GM18861 (cell line): Measurements from ENCODE around the gene HCST.

Experiments
- ATAC-seq: cut with Tn5 transposase; IDR thresholded peaks from one replicate; pipeline ENCODE4 v1.9.1; 2021; ENCODE audit not compliant: unreplicated experiment

Gene HCST

DNA sequence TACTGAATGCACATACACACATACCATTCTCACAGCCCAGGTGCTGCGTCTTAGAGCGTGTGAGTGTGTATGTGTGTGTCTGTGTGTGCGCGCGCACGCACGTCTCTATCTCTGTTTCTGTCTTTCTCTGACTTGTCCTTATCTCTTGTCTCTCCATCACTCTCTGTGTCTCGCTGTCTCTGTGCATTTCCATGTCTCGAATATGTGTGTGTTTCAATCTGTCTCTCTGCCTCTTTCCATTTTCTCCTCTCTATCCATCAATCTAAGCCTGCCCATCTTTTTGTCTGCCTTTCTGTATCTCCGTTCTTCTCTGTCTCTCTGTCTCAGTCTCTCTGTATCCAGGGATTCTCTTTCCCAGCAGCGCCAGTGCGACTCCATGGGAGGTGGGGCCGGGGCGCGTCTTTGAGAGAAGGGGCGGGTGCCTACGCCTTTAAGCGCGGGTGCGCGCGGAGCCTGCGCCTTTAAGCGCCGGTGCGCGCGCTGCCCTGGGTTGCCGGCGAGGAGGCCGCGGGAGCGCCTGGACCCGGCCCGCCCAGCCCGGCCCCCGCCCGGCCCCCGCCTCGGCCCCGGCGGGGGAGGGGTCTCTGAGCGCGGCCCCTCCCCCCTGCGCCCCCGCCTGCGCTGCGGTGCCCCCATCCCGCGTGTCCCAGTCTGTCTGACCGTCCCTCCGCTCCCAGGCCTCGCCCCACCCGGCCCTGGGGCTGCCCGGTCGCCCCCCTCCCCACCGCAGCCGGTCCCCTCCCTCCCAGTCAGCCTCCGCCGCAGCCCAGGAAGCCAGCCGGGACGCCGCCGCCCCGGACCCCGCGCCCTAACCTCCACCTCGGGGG, 33.8 kb downstream of the HCST start, which contains the start of gene LRFN3:
TSS of gene LRFN3 (plus strand) at position 464 of the 827 bp plus-strand sequence. CDS start 3,052 bp downstream, outside the sequence.
- ATAC-seq = no peak

DNA sequence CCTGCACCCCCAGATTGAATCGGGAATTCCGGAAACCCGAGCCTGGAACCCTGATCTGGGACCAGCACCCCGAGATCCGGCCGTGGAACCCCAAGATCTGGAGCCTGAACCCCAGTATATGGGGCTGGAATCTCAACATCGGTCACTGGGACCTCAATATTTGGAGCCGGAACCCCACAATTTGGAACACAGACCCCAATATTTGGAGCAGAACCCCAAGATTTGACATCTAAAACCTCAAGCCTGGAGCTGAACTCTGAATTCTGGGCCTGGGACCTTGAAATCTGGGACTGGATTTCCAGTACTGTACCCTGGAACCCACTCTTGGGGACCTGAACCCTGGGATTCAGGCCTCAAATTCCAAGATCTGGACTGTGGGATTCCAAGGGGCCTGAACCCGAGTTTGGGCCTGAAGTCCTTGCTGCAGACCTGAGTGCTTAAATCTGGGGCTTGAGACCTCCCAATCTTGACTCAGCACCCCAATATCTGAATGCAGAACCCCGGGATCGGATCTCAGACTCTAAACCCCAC, 34.5 kb downstream of the HCST start:
- no peak for ATAC-seq

DNA sequence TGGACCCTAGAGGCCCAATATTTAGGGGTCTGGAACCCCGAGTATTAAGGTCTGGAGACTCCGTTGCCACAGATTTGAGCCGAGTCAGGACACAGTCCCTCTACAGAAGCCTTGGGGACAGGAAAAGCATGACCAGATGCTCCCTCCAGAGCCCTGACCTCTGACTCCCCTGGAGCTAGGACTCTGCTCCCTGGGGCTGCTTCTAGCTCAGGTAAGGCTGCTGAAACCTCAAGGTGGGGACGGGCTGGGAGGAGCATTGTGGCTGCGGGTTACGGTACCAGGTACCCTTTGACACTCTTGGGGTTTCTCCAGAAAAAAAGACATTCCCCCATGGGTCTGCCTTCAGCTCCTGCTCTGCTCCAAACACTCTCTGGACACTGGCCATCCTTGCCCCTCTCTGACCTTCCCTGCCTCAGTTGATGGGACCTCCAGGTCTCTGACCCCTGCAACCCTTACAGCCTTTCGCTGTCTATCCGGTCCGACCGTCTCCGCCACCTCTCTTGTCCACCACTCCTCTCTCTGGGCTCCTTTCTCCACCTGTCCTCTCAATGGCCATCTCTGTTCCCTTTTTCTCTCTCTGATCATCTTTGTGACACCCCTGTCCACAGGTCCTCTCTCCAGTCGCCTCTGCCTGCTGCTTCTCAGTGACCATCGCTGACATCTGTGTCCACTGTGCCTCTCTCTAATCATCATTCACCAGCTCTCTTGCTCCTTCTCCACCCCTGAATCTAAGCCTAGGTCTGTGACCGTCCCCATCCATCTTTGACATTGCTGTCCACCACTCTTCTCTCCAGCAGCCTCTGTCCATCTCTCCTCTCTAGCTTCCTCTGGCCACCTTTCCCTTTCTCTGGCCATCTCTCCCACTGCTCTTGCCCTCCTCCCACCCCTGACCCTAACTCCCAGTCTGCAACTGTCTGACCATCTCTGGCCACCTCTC, 35.3 kb downstream of the HCST start:
- no peak for ATAC-seq

DNA sequence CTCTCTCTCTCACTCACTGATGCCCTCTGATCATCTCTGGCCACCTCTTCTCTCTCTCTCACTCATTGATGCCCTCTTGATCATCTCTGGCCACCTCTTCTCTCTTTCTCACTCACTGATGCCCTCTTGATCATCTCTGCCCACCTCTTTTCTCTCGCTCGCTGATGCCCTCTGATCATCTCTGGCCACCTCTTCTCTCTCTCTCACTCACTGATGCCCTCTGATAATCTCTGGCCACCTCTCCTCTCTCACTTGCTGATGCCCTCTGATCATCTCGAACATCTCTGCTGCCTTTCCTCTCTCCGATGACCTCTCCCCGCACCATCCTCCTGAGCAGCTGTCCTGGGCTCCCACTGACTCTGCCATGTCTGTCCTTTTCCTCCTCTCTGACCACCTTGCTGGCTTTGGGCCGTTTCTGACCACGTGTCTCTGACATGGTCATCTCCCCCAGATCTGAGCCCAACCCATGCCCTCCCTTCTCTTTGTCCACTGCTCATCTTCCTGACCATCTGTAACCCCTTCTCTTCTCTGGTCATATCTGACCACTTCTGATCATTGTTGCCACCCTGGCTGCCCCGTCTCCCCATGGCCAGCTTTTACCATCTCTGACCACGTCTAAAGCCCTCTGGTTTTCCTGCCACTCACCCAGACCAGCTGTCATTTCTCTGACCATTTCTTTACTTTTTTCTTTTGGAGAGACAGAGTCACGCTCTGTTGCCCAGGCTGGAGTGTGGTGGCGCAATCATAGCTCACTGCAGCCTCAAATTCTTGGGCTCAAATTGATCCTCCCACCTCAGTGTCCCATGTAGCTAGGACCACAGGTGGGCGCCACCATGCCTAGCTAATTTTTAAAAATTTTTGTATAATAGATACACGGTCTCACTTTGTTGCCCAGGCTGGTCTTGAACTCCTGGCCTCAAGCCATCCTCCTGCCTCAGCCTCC, 36.2 kb downstream of the HCST start:
- no peak for ATAC-seq

DNA sequence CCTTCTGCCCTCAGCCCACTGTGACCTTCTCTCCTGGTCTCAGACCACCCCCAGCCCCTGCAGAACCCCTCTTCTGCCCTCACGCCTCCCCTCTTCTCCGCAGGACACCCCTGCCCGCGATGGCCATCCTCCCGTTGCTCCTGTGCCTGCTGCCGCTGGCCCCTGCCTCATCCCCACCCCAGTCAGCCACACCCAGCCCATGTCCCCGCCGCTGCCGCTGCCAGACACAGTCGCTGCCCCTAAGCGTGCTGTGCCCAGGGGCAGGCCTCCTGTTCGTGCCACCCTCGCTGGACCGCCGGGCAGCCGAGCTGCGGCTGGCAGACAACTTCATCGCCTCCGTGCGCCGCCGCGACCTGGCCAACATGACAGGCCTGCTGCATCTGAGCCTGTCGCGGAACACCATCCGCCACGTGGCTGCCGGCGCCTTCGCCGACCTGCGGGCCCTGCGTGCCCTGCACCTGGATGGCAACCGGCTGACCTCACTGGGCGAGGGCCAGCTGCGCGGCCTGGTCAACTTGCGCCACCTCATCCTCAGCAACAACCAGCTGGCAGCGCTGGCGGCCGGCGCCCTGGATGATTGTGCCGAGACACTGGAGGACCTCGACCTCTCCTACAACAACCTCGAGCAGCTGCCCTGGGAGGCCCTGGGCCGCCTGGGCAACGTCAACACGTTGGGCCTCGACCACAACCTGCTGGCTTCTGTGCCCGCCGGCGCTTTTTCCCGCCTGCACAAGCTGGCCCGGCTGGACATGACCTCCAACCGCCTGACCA, 37.2 kb downstream of the HCST start:
- ATAC-seq = no peak

DNA sequence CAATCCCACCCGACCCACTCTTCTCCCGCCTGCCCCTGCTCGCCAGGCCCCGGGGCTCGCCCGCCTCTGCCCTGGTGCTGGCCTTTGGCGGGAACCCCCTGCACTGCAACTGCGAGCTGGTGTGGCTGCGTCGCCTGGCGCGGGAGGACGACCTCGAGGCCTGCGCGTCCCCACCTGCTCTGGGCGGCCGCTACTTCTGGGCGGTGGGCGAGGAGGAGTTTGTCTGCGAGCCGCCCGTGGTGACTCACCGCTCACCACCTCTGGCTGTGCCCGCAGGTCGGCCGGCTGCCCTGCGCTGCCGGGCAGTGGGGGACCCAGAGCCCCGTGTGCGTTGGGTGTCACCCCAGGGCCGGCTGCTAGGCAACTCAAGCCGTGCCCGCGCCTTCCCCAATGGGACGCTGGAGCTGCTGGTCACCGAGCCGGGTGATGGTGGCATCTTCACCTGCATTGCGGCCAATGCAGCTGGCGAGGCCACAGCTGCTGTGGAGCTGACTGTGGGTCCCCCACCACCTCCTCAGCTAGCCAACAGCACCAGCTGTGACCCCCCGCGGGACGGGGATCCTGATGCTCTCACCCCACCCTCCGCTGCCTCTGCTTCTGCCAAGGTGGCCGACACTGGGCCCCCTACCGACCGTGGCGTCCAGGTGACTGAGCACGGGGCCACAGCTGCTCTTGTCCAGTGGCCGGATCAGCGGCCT, 37.9 kb downstream of the HCST start:
- no peak for ATAC-seq

DNA sequence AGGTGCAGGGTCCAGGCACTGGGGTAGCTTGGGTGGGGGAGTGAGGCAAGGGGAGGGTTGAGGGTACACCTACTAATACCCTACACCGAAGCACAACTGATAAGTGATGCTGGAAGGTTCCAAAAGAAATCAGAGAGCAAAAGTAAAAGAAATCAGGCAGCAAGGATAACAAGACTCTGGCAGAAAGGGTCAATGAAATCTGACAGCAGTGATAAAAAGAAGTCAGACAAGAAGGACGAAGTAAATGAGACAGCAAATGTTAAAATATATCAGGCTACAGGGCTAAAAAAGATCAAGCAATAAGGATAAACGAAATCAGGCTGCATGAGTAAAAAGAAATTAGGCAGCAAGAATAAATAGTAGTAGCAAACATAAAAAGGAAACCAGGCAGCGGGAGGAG, 38.5 kb downstream of the HCST start:
- no peak for ATAC-seq

DNA sequence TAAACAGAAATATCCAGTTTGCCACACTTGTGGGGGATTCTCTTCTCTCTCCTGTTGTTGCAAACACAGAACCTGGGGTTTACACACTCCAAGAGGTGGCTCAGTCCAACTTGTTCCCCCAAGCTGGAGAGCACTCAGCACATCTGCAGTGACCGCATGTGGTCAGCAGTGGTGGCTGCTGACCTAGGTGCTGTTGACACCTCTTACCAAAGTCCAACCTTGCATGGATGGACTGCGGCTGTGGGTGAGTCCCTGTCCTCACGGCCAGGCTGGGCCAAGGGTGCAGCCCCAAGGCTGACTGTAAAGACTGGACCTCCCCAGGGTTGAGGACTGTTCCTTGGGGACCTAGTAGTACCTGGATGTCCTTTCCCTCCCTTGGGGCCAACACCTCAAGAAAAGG, 39.9 kb downstream of the HCST start:
- ATAC-seq = no peak

DNA sequence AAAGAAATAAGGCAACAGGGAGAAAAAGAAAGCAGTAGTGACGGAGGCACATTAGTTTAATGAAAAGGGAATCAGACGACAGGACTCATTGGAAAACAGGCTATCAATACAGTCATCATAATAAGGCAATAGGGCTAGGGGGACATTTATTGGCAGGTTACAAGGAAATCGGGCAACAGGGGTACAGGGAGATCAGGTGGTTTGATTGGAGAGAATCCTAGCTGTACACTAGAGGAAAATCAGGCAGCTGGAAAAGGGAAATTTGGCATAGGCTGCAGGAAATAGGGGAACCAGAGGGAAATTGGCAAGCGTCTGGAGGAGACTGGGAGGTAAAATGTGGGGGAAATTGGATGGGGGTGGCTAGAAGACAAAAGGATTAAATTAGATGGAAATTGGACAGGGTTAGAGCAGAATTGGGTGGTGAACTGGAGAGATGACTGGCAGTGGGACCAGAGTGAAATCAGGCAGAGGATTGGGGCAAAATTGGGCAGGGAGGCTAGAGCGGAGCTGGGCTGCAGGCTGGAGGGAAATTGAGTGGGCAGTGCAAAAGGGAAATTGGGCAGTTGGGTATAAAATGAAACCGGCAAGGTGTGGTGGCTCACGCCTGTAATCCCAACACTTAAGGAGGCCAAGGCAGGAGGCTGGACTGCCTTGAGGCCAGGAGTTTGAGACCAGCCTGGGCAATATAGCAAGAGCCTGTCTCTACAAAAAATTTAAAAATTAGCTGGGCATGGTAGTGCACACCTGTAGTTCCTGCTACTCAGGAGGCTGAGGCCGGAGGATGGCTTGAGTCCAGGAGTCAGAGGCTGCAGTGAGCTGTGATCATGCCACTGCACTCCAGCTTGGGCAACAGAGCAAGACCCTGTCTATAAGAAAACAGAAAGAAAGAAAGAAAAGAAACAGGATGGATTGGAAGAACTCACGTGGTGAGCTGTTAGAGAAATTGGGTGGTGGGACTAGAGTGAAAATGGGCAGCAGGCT, 41.3 kb downstream of the HCST start:
- ATAC-seq = no peak

DNA sequence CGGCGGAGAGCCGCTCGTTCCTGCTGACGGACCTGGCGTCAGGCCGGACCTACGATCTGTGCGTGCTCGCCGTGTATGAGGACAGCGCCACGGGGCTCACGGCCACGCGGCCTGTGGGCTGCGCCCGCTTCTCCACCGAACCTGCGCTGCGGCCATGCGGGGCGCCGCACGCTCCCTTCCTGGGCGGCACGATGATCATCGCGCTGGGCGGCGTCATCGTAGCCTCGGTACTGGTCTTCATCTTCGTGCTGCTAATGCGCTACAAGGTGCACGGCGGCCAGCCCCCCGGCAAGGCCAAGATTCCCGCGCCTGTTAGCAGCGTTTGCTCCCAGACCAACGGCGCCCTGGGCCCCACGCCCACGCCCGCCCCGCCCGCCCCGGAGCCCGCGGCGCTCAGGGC, 42.2 kb downstream of the HCST start:
- ATAC-seq = no peak

DNA sequence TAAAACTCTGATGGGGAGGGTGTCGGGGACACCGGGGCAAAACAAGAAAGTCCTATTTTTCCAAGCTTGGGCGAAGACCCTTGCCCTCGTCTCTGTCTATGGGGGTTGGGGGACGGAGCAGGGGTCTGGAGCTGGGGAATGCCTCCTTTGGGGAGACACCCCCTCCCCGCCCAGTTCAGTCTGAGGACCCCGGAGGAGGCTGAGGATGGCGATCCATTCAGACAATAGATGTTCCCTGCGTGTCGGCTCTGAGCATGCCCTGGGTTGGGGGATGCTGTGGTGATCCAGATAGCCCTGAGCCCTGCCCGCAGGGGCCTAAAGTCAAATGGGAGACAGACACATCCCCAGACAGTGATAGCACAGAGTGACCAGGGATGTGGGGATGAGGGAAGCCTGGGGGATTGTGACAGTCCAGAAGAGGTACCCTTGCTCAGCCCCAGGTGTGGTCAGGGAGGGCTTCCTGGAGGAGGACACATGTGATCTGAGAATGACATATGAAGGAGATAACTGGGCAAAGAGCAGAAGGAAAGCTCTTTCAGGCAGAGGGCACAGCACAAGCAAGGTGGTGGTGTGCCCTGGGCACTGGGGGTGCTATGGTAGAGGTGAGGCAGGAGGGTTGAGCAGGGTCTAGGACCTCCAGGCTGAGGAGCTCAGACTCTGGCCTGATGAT, 42.9 kb downstream of the HCST start:
- ATAC-seq = no peak

DNA sequence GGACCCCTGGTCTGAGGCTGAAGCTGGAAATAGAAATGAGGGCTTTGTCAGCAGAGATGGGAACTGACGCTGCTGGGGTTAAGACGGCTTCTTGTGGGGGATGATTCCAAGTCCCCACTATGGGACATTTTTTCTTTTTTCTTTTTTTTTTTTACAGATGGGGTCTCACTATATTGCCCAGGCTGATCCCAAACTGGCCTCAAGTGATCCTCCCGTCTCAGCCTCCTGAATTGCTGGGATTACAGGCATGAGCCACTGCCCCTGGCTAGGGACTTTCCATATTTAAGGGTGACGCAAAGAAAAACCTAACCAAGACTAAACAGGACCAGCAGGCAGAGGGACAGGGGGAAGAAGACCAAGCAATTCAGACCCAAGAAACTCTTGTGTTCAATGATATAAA, 43.9 kb downstream of the HCST start:
- ATAC-seq = no peak

DNA sequence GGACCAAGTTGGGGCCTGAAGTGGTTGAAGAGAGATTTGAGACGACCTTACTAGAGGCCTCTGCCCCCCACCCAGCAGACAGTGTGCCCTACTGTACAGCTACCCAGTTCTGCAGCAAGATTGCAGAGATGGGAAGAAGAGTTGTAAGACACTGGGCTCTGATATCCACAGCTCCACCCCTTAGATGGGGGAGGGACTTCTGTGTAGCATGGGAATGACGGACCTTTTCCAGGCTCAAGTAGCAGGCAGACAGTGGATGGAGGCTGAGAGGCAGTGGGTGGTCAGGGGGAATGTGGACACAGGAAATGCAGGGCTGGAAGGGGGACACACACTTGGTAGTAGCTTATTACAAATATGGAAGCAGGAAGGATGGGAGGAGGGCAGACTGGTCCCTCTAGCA, 46.8 kb downstream of the HCST start:
- no peak for ATAC-seq
